Endothelial cell (in vitro differentiated cells): ENCODE data around the gene PRKCZ. TPM values are rescaled to one million over a fixed set of nuclear protein-coding genes. Genes with fewer than 3 reads are reported as not detected.
A peak's percentile ranks its signal among the peaks of the same experiment; 100 is the strongest.

ENCODE experiments used
- DNase-seq: peaks from one replicate; pipeline ENCODE4 v3.0.0; 2021; ENCODE audit warnings: low spot score
- H3K27ac Mint-ChIP-seq: one replicate; pipeline ENCODE4 v1.8.0; 2021; ENCODE audit warnings: mixed read lengths, inconsistent platforms; ENCODE audit not compliant: unreplicated experiment
- H3K27me3 Mint-ChIP-seq: one replicate; pipeline ENCODE4 v1.8.0; 2021; ENCODE audit warnings: mild to moderate bottlenecking, moderate library complexity, mixed read lengths, inconsistent platforms; ENCODE audit not compliant: unreplicated experiment
- H3K36me3 Mint-ChIP-seq: one replicate; pipeline ENCODE4 v1.8.0; 2021; ENCODE audit warnings: mild to moderate bottlenecking, low read depth, mixed read lengths, inconsistent platforms; ENCODE audit not compliant: unreplicated experiment
- H3K4me1 Mint-ChIP-seq: one replicate; pipeline ENCODE4 v1.8.0; 2021; ENCODE audit warnings: mild to moderate bottlenecking, mixed read lengths, inconsistent platforms; ENCODE audit not compliant: unreplicated experiment
- H3K4me3 Mint-ChIP-seq: one replicate; pipeline ENCODE4 v1.8.0; 2021; ENCODE audit warnings: mild to moderate bottlenecking, mixed read lengths, inconsistent platforms; ENCODE audit not compliant: unreplicated experiment
- H3K9me3 Mint-ChIP-seq: one replicate; pipeline ENCODE4 v1.8.0; 2021; ENCODE audit warnings: mixed read lengths, inconsistent platforms; ENCODE audit not compliant: unreplicated experiment
- CTCF ChIP-seq: fragments of 200-600 bp; sonication (generic); IDR thresholded peaks from one replicate; pipeline ENCODE4 v1.5.0; 2021; ENCODE audit warnings: antibody characterized with exemption; ENCODE audit not compliant: unreplicated experiment
- long read RNA-seq: library from polyadenylated mRNA; unstranded; transcript quantifications from one replicate; pipeline ENCODE4 v2.0.0, GENCODE V29; 2020; ENCODE audit not compliant: unreplicated experiment
- total RNA-seq: library from RNA; stranded (reverse); fragmentation: NEBNext Ultra II Directional; extraction: Animal tissue kit (Norgen Biotek cat#: 25700); gene quantifications from one replicate; pipeline ENCODE4 v1.2.1, GENCODE V29; 2021; ENCODE audit not compliant: unreplicated experiment

Gene PRKCZ
- total RNA-seq = 23.1 TPM
- long read RNA-seq, transcript PRKCZ-201 (18 exons, 2,326 nt) = major isoform, 15 of 15 reads
- long read RNA-seq, partial matches to known transcripts = 0 of 15 reads
- long read RNA-seq, other reads (novel, unspliced or antisense) = 0 of 15 reads

- no peaks in the 10 kb centered on the region for H3K36me3 Mint-ChIP-seq
- H3K4me1 Mint-ChIP-seq = peaks cover 7% of the 10 kb centered on the region
- peak within 1 kb of the TSS; percentile 89 for H3K4me3 Mint-ChIP-seq
- no peaks in the 10 kb centered on the region for H3K9me3 Mint-ChIP-seq
- peak; percentile 84 for DNase-seq
- H3K27me3 Mint-ChIP-seq = peaks cover 16% of the 10 kb centered on the region
- no peak within 1 kb of the TSS for H3K27ac Mint-ChIP-seq
- TF ChIP-seq CTCF = no peak
Measured at GRCh38 chr1:2049718-2050431, at the start of gene PRKCZ. Gene PRKCZ (plus strand): TSS chr1:2050411. CDS start chr1:2050631, 220 bp downstream.

- no peaks in the 10 kb centered on the region for H3K9me3 Mint-ChIP-seq
- DNase-seq = no peak
- no peak overlapping the region for H3K4me3 Mint-ChIP-seq
- H3K27me3 Mint-ChIP-seq = peaks cover 7% of the 10 kb centered on the region
- H3K27ac Mint-ChIP-seq = no peak overlapping the region
- no peaks in the 10 kb centered on the region for H3K36me3 Mint-ChIP-seq
- TF ChIP-seq CTCF = no peak
- peaks cover 6% of the 10 kb centered on the region for H3K4me1 Mint-ChIP-seq
Measured at GRCh38 chr1:2000432-2000831, 49.8 kb upstream of the PRKCZ start.

- H3K27ac Mint-ChIP-seq = no peak overlapping the region
- no peaks in the 10 kb centered on the region for H3K36me3 Mint-ChIP-seq
- TF ChIP-seq CTCF = no peak
- no peak for DNase-seq
- peaks cover 7% of the 10 kb centered on the region for H3K27me3 Mint-ChIP-seq
- H3K4me1 Mint-ChIP-seq = peaks cover 6% of the 10 kb centered on the region
- H3K4me3 Mint-ChIP-seq = no peak overlapping the region
- no peaks in the 10 kb centered on the region for H3K9me3 Mint-ChIP-seq
Measured at GRCh38 chr1:2000850-2001249, 49.4 kb upstream of the PRKCZ start.

GRCh38 chr1:2001773-2002411 lies 48.3 kb upstream of the PRKCZ start:
- no peaks in the 10 kb centered on the region for H3K36me3 Mint-ChIP-seq
- DNase-seq = no peak
- no peaks in the 10 kb centered on the region for H3K4me1 Mint-ChIP-seq
- H3K9me3 Mint-ChIP-seq = no peaks in the 10 kb centered on the region
- no peak overlapping the region for H3K27ac Mint-ChIP-seq
- no peak for TF ChIP-seq CTCF
- H3K27me3 Mint-ChIP-seq = peaks cover 7% of the 10 kb centered on the region
- no peak overlapping the region for H3K4me3 Mint-ChIP-seq

GRCh38 chr1:2003541-2004131 lies 46.6 kb upstream of the PRKCZ start, which contains the start of gene CFAP74:
Gene CFAP74 (minus strand): TSS chr1:2003786. CDS start chr1:1990956, 12,830 bp downstream.
- Mint-ChIP-seq H3K36me3 (no peaks in the 10 kb centered on the region), H3K27ac (no peak within 1 kb of the TSS), H3K4me1 (no peaks in the 10 kb centered on the region), H3K27me3 (peaks cover 6% of the 10 kb centered on the region), H3K9me3 (no peaks in the 10 kb centered on the region), H3K4me3 (no peak within 1 kb of the TSS)
- peak; percentile 90 for DNase-seq
- no peak for TF ChIP-seq CTCF
